HG03280 (cell line): Measurements from ENCODE around the gene C14orf132.
A peak's percentile ranks its signal among the peaks of the same experiment; 100 is the strongest.

Experiments
- ATAC-seq: cut with Tn5 transposase; IDR thresholded peaks from one replicate; pipeline ENCODE4 v1.9.1; 2021; ENCODE audit warnings: mild to moderate bottlenecking, moderate library complexity; ENCODE audit not compliant: unreplicated experiment

C14orf132 gene

DNA sequence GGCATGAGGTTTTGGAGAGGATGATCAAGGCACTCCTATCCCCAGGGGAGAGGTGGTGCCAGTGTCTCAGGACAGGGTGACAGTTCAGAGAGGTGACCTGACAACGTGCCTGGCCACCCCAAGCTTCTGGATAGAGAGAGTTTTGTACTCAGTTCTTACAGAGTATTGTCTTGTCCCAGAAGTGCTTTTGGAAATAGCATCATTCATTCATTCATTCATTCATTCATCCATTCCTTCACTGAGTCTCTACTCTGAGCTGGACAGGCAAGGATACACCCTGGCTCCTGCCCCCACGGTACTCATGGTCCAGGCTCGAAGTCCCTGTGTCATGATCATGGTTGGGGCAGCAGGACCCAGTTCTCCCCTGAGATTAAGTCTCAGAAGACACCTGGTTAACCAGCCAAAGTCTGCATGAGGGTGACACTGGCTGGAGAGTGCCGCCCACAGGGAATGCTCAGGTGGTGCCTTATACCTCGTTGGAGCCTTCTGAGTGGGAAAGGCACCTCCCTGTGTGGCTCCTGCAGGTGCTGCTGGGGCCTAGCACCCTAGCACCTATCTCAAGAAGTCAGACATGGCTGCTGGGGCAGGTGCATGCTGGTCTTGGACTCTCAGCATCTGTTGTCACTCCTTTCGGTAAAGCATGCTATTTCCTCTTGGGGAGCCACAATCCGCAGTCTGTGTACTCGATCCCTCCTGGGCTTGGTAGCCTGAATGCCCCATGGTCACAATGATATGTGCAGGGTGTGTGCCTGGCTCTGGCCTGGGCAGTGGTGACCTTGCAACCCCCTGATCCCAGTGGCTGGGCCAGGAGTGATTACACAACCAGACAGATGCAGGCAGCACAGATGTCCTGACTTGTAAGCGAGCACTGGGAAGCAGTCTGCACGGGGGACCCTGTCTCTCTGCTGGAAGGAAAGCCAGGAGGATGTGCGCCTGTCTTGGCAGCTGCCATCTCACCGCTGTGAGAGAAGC, 57.8 kb downstream of the C14orf132 start:
- no peak for ATAC-seq

DNA sequence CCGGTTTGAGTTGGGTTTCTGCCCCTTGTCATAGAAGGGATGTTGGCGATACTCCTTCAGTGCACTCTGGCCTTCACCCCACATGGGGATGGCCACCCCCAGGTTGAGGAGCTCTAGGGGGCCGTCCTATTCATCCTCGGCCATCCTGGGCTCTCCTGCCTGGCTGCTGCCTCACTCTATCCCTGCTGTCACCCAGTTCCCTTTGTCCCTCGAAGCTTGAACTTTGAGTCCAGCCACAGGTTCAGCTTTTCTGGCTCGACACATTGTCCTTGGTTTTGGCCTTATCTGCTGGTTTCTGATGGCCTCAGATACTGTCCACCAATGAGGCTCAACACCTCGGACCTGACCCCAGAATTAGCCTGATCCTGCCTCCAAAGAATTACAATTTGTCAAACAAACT, 58.6 kb downstream of the C14orf132 start:
- no peak for ATAC-seq

GRCh38 chr14:96098309-96098998, 59.3 kb downstream of the C14orf132 start:
- ATAC-seq, result no peak

DNA sequence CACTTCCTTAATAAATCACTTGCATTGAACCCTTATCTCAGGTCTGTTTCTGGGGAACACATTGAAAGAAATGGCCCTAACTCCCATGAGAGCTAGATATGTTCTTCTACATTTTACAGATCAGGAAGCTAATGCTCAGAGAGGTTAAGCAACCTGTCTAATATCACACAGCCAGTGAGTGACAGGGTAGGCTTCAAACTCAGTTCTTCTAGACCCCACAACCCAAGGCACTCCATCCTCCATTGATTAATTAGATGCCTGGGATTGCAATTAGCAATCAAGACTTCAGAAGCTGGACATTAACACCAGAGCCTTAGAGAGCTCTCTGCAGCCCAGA, 59.8 kb downstream of the C14orf132 start:
- ATAC-seq, result no peak

DNA sequence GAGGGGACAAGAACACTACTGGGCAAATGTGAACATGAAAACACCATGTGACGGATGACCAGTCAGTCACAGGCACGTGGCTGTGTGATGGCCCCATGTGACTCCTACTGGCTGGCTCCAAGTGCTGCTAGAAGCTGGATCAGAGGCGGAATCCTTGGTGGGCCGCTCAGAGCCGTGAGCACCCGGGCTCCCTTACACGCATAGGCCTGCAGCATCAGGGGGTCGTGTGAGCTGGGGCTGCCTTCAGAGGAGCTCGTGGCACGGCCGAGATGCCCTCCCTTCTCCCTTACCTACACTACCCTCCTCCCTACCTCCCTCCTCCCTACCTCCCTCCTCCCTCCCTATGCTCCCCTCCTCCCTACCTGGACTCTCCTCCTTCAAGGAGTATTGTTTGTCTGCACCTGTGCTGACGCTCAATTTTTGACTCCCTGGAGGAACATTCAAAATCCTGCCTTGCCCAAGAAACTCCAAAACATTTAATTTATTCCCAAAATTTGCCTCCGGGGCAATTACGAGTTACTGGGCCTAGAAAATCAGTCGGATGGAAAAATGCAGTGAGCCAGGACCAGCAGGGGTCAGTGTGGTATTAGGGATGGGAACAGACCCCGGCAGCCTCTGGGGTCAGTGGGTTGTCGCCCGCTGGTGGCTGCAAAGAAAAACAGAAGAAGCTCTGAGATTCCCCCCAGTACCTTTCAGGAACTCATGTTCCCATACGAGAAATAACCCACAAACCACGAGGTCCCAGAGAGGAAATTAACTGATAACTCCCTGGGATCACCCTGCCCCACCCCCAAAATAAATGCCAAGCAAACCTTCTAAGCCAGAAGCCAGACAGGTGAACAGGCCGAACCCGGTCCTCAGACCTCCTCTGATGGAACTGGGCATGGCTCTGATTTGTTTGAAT, 61.3 kb downstream of the C14orf132 start:
- ATAC-seq, result no peak

DNA sequence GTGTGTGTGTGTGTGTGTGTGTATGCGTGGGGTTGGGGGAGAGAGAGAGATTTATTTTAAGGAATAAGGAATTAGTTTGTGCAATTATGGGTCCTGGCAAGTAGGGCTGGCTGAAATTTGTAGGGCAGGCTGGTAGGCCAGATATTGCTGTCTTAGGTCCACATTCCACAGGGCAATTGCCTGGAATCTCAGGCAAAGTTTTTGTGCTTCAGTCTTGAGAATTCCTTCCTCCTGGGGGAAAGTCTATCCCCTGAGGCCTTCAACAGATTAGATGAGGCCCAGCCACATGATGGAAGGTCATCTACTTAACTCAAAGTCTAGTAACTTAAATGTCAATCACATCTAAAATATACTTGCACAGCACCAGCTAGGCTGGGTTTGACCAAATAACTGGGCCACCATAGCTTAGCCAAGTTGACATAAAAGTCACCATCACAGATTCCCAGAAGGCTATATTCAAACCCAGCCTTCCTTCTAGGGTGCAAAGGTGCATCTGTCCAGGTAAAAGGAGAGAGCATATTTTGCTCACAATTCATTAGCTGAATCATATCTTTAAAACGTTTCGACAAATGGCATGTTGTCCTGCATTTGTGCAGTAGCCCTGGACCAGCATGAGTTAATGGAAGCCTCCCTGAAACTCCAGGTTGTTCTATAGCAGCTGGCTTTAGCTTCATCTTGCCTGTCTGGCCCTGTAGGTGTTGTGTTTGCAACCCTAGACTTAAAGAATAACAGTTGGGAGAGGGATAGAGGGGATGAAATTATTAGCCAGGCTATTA, 63.1 kb downstream of the C14orf132 start:
- ATAC-seq, result no peak

- ATAC-seq, result no peak
Observed at GRCh38 chr14:96103075-96103474, 63.9 kb downstream of the C14orf132 start.

GRCh38 chr14:96103560-96104460, 64.6 kb downstream of the C14orf132 start:
- ATAC-seq, result no peak

GRCh38 chr14:96104469-96105057, 65.4 kb downstream of the C14orf132 start:
- ATAC-seq, result peak; percentile 76

DNA sequence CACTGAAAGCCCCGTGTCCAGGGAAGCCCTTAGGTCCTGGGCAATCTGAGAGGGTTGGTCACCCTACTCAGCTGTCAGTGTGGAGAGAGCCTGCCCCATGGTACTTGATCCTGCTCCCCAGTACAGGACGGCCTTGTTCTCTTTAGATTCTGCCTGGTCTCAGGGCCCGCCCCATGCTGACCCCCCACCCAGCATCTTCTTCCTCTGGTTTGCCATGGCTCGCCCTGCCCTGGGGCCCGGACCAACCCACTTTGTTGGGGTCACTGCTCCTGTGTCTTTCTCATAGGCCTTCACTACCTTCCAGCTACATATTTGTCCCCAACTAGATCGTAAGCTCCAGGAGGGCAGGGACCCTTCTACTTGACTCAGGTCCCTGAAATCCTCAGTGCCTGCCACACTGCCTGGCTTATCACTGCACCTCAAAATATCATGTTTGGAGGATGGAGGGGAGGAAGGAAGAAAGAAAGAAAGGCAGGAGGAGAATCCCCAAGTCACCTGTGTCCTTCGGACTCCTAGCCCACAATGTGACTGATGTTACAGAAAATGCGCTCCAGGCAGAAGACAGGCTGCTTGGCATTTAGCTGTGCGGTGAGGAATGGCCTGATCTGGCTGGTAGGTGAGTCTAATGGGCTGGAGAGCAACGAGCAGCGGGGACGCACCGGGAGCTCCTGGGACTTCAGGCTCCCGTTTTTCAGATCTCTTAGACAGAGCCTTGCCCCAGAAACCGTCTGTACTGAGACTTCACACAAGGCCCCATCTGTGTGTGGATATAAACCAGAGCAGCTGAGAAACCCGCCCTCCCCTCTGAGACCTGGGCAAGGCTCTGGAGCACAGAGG, 66.1 kb downstream of the C14orf132 start:
- no peak for ATAC-seq

GRCh38 chr14:96105926-96106441, 66.8 kb downstream of the C14orf132 start:
- no peak for ATAC-seq

- no peak for ATAC-seq
Observed at GRCh38 chr14:96106891-96107290, 67.7 kb downstream of the C14orf132 start.

- no peak for ATAC-seq
Observed at GRCh38 chr14:96108061-96108795, 69.1 kb downstream of the C14orf132 start.

GRCh38 chr14:96108911-96109310, 69.7 kb downstream of the C14orf132 start:
- ATAC-seq, result no peak

DNA sequence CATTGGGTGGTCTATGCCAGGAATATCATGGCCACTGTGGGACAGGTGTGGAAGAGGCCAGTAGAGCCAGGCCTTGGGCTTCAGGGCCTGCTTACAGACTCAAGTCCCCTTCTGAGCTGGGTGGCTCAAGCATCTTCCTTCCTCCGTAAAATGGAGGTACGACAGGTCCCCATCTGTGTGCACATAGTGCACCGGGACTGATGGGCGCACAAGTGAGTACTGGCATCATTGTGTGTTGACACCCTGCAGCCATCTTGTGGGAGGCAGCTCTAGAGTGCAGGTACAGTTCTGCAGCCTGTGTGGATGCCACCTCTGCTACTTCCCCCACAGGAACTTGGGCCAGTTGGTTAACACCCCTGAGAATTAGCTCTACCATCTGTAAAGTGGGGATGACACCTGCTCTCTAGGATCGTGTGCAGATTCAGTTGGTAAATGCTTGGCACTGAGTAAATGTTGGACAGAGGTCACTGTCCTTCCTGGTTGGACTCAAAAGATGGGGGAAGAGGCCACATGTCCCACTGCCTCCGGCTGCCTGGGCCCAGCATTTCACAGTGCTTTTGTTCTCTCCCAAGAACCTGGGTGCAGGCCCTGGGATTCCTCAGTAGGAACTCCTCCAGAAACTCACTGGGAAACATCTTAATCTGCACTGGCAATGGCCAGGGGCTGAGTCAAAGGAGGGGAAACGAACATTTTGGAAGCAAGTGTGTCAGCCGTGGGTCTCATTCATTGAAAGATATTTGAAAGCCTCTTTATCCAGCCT, 70.6 kb downstream of the C14orf132 start:
- no peak for ATAC-seq

- no peak for ATAC-seq
Observed at GRCh38 chr14:96112032-96112431, 72.9 kb downstream of the C14orf132 start.
